MM.1S (cell line): ENCODE data around the gene KCNJ6.

Experiments
- DNase-seq: peaks from one replicate; pipeline ENCODE4 v3.0.0-alpha.2; 2015
- H2AFZ ChIP-seq: fragments of 300-600 bp; sonication (generic); 2 replicates; pipeline ENCODE4 v1.6.0; 2016; ENCODE audit warnings: antibody characterized with exemption, low read length
- H3F3A ChIP-seq: fragments of 300-600 bp; sonication (generic); 2 replicates; pipeline ENCODE4 v1.6.1; 2016; ENCODE audit warnings: mild to moderate bottlenecking, antibody characterized with exemption, low read length, moderate library complexity, mixed read lengths; ENCODE audit not compliant: insufficient read depth
- H3K27ac ChIP-seq: fragments of 300-600 bp; sonication (generic); 2 replicates; pipeline ENCODE4 v1.5.1; 2016; ENCODE audit warnings: mild to moderate bottlenecking, low read length
- H3K27me3 ChIP-seq: fragments of 300-600 bp; sonication (generic); replicated peaks from 2 replicates; pipeline ENCODE4 v1.6.0; 2016; ENCODE audit warnings: low read length; ENCODE audit not compliant: insufficient read depth
- H3K36me3 ChIP-seq: fragments of 300-600 bp; sonication (generic); replicated peaks from 2 replicates; pipeline ENCODE4 v1.6.1; 2016; ENCODE audit warnings: mild to moderate bottlenecking, low read length, mixed read lengths; ENCODE audit not compliant: insufficient read depth
- H3K4me1 ChIP-seq: fragments of 300-600 bp; sonication (generic); 2 replicates; pipeline ENCODE4 v1.6.1; 2016; ENCODE audit warnings: low read length, mixed read lengths
- H3K4me2 ChIP-seq: fragments of 300-600 bp; sonication (generic); 2 replicates; pipeline ENCODE4 v1.6.0; 2016; ENCODE audit warnings: low read depth, low read length
- H3K4me3 ChIP-seq: fragments of 300-600 bp; sonication (generic); 2 replicates; pipeline ENCODE4 v1.5.1; 2016; ENCODE audit warnings: low read length, mixed read lengths
- H3K79me2 ChIP-seq: fragments of 300-600 bp; sonication (generic); 2 replicates; pipeline ENCODE4 v1.6.1; 2016; ENCODE audit warnings: mixed run types, low read length, mixed read lengths
- H3K9ac ChIP-seq: fragments of 300-600 bp; sonication (generic); 2 replicates; pipeline ENCODE4 v1.6.1; 2016; ENCODE audit warnings: low read length, mixed read lengths
- H3K9me2 ChIP-seq: fragments of 300-600 bp; sonication (generic); replicated peaks from 2 replicates; pipeline ENCODE4 v1.6.1; 2016; ENCODE audit warnings: mild to moderate bottlenecking, low read length, mixed read lengths; ENCODE audit not compliant: insufficient read depth
- H3K9me3 ChIP-seq: fragments of 300-600 bp; sonication (generic); replicated peaks from 2 replicates; pipeline ENCODE4 v1.6.1; 2016; ENCODE audit warnings: mild to moderate bottlenecking, low read length, mixed read lengths; ENCODE audit not compliant: insufficient read depth
- H4K20me1 ChIP-seq: fragments of 300-600 bp; sonication (generic); 2 replicates; pipeline ENCODE4 v1.6.1; 2016; ENCODE audit warnings: mild to moderate bottlenecking, low read length, moderate library complexity, mixed read lengths; ENCODE audit not compliant: insufficient read depth
- EZH2 ChIP-seq: fragments of 300-600 bp; sonication (generic); optimal IDR thresholded peaks from 2 replicates; pipeline ENCODE3; 2017; ENCODE audit warnings: low read depth, mild to moderate bottlenecking, antibody characterized with exemption, low read length, mixed read lengths
- EZH2phosphoT487 ChIP-seq: fragments of 300-600 bp; sonication (generic); IDR thresholded peaks from 2 replicates; pipeline ENCODE4 v1.6.1; 2018; ENCODE audit warnings: antibody characterized with exemption, low read length
- TF ChIP-seq, protein P1 (sequence below): fragments of 300-600 bp; sonication (generic); IDR thresholded peaks from 2 replicates; pipeline ENCODE4 v1.5.1; 2016; ENCODE audit warnings: antibody characterized with exemption, low read length, mixed read lengths

KCNJ6 gene

DNA sequence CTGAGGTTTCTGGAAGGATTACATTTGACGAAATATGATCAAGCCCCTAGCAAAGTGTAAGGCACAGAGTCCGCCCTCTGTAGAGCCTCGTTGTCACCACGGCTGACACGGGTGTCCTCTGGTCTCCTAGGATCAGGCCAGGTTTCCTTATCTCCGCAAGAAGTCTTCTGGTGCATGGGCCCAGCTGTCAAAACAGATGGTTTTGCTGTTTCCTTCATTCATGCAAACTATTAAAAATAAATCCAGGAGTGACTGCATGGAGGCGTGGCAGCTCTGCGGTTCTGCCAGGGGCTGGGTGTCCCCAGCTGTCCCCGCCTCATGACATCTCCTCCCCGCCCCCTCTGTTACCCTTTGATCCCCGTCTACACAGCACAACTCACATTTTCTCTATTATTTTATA is 340.7 kb downstream of the KCNJ6 start:
- TF ChIP-seq EZH2 (no peak), EZH2phosphoT487 (no peak)
- TF ChIP-seq, protein P1, sequence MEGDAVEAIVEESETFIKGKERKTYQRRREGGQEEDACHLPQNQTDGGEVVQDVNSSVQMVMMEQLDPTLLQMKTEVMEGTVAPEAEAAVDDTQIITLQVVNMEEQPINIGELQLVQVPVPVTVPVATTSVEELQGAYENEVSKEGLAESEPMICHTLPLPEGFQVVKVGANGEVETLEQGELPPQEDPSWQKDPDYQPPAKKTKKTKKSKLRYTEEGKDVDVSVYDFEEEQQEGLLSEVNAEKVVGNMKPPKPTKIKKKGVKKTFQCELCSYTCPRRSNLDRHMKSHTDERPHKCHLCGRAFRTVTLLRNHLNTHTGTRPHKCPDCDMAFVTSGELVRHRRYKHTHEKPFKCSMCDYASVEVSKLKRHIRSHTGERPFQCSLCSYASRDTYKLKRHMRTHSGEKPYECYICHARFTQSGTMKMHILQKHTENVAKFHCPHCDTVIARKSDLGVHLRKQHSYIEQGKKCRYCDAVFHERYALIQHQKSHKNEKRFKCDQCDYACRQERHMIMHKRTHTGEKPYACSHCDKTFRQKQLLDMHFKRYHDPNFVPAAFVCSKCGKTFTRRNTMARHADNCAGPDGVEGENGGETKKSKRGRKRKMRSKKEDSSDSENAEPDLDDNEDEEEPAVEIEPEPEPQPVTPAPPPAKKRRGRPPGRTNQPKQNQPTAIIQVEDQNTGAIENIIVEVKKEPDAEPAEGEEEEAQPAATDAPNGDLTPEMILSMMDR = no peak
- H3F3A ChIP-seq = no peaks in the 10 kb centered on the region
- no peak overlapping the region for H3K9ac ChIP-seq
- no peak for DNase-seq
- H3K4me1 ChIP-seq = no peaks in the 10 kb centered on the region
- no peak overlapping the region for H2AFZ ChIP-seq
- no peak overlapping the region for H3K4me2 ChIP-seq
- no peak overlapping the region for H3K4me3 ChIP-seq
- H4K20me1 ChIP-seq = no peaks in the 10 kb centered on the region
- no peaks in the 10 kb centered on the region for H3K27me3 ChIP-seq
- H3K79me2 ChIP-seq = no peaks in the 10 kb centered on the region
- no peaks in the 10 kb centered on the region for H3K9me2 ChIP-seq
- H3K9me3 ChIP-seq = no peaks in the 10 kb centered on the region
- H3K27ac ChIP-seq = no peak overlapping the region
- no peaks in the 10 kb centered on the region for H3K36me3 ChIP-seq

DNA sequence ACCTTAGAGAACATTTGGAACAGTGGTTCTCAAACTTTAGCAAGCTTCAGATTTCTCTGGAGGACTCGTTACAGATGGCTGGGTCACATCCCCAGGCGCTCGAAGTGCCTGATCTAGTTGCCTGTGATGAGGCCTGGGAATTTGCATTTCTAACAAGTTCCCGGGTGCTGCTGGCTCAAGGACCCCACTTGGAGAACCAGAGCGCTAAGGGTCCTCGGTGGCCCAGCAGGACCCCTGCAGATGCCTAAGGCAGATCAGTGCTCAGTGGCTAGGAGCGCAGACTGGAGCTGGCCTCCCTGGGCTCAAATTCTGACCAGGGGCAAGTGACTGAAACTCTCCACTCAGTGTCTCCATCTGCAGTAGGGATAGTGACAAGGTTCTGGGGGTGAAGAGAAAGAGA is 341.5 kb downstream of the KCNJ6 start:
- Histone ChIP-seq H3K79me2 (no peaks in the 10 kb centered on the region), H2AFZ (no peak overlapping the region), H3K27ac (no peak overlapping the region), H3K4me1 (no peaks in the 10 kb centered on the region), H3K9me2 (no peaks in the 10 kb centered on the region), H3K27me3 (no peaks in the 10 kb centered on the region), H3K9ac (no peak overlapping the region), H3K4me2 (no peak overlapping the region), H3K4me3 (no peak overlapping the region), H3K9me3 (no peaks in the 10 kb centered on the region), H3F3A (no peaks in the 10 kb centered on the region), H4K20me1 (no peaks in the 10 kb centered on the region), H3K36me3 (no peaks in the 10 kb centered on the region)
- TF ChIP-seq EZH2 (no peak), EZH2phosphoT487 (no peak)
- TF ChIP-seq, protein P1 = no peak
- no peak for DNase-seq

DNA sequence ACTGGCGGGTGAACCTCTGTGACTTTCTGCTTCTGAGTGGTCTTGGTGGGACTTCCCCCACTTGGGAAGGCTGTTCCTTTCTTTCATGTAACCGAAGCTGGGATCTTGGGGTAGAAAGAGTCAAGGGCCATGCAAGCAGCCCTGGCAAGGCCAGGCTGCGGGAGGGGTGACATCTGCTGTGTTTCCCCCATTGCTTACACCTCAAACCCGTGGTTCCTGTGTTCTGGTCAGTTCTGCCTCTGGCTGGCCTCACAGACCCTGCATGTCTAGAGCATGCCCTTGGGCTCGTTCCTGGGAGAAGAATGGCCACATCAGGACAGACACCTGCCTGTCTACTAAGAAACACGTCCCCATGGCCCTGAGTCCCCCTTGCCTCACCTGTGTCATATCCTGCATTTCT is 341.9 kb downstream of the KCNJ6 start:
- no peaks in the 10 kb centered on the region for H3K4me1 ChIP-seq
- no peaks in the 10 kb centered on the region for H3K27me3 ChIP-seq
- TF ChIP-seq EZH2 (no peak), EZH2phosphoT487 (no peak)
- TF ChIP-seq, protein P1 = no peak
- no peak overlapping the region for H2AFZ ChIP-seq
- H4K20me1 ChIP-seq = no peaks in the 10 kb centered on the region
- no peak overlapping the region for H3K4me3 ChIP-seq
- DNase-seq = no peak
- H3K36me3 ChIP-seq = no peaks in the 10 kb centered on the region
- no peak overlapping the region for H3K27ac ChIP-seq
- no peaks in the 10 kb centered on the region for H3F3A ChIP-seq
- H3K9ac ChIP-seq = no peak overlapping the region
- H3K9me3 ChIP-seq = no peaks in the 10 kb centered on the region
- no peak overlapping the region for H3K4me2 ChIP-seq
- no peaks in the 10 kb centered on the region for H3K79me2 ChIP-seq
- no peaks in the 10 kb centered on the region for H3K9me2 ChIP-seq
